Loucy (cell line): ENCODE results near the gene SLF2.

Experiments used
- CTCF ChIP-seq: fragments of 200-600 bp; sonication (generic); conservative IDR thresholded peaks from 2 replicates; pipeline ENCODE4 v1.5.1; 2014; ENCODE audit warnings: mild to moderate bottlenecking, antibody characterized with exemption, low read length
- EZH2phosphoT487 ChIP-seq: fragments of 200-600 bp; IDR thresholded peaks from 2 replicates; pipeline ENCODE4 v1.6.1; 2018; ENCODE audit warnings: antibody characterized with exemption, mild to moderate bottlenecking, moderate library complexity, borderline replicate concordance

GRCh38 chr10:100912013-100912604 is 654 bp upstream of the SLF2 start:
- TF ChIP-seq CTCF (no peak), EZH2phosphoT487 (no peak)
